ENCODE measurements around the gene TCF19.

DNA sequence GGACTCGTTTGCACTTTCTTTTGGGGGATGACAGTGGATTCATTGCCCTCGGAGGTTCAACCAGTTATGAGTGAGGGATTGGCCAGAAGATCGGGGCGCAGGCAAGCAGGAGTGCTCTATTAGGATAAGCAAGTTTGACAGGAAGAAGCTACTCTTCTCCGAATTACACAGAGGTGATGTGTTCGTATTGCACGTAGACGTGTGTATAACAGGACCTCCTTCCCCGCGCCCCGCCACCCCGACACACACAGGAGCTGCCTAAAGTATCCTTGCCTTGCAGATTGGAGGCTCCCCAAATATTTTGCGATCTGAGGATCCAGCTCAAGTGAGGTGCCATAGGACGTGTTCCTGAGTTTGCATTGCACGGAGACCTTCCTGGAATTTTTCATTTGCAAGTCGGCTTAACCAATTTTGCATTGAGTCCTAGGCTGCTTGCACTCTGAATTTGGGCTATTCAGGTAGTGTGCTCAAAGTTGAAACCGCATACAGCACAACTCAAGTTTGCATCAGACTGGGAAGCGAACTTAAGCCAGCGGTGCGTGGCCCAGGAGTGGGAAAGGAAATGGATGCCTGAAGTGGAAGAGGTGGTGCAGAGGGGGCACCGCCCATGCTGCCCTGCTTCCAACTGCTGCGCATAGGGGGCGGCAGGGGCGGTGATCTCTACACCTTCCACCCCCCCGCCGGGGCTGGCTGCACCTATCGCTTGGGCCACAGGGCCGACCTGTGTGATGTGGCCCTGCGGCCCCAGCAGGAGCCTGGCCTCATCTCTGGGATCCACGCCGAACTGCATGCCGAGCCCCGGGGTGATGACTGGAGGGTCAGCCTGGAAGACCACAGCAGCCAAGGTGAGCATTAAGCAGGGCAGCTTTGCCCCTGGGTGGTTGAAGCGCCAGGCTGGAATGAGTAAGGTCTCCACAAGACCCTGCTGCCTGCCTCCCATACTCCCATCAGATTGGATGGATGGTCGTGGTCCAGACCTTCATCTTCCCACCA is 770 bp downstream of the TCF19 start:
- TF ChIP-seq, protein P1, sequence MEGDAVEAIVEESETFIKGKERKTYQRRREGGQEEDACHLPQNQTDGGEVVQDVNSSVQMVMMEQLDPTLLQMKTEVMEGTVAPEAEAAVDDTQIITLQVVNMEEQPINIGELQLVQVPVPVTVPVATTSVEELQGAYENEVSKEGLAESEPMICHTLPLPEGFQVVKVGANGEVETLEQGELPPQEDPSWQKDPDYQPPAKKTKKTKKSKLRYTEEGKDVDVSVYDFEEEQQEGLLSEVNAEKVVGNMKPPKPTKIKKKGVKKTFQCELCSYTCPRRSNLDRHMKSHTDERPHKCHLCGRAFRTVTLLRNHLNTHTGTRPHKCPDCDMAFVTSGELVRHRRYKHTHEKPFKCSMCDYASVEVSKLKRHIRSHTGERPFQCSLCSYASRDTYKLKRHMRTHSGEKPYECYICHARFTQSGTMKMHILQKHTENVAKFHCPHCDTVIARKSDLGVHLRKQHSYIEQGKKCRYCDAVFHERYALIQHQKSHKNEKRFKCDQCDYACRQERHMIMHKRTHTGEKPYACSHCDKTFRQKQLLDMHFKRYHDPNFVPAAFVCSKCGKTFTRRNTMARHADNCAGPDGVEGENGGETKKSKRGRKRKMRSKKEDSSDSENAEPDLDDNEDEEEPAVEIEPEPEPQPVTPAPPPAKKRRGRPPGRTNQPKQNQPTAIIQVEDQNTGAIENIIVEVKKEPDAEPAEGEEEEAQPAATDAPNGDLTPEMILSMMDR (IDR thresholded peaks at IDR 0.05) = no peak
- TF ChIP-seq POLR2A (IDR thresholded peaks at IDR 0.05) (no peak), POLR2AphosphoS5 (IDR thresholded peaks at IDR 0.05) (no peak)

Measured in prostate gland (tissue), 2 donors.